ENCODE results near the gene TNFSF8. TPM values are rescaled to one million over a fixed set of nuclear protein-coding genes. Genes with fewer than 3 reads are reported as not detected.

Gene TNFSF8
- total RNA-seq, 1 experiment from 2014 or later, result 0.15 TPM

DNA sequence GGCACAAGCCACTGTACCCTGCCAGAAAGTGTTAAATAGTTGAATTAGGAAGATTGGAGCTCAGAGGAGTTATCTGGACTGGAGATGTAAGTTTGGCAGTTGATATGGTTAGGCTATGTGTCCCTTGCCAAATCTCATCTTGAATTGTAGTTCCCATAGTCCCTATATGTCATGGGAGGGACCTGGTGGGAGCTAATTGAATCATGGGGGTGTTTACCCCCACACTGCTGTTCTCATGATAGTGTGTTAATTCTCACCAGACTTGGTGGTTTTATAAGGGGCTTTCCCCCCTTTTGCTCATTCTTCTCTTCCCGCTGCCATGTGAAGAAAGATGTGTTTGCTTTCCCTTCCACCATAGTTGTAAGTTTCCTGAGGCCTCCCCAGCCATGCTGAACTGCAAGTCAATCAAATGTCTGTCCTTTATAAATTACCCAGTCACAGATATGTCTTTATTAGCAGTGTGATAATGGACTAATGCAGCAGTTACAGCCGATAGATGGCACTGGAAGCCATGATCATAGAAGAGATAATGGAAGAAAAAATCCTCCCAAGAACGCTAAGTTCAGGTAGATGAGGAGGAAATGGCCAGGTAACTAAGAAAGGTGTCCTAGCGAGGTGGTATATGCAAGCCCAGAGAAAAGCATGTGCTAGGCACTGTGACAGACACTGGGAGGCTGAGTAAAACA lies 51.4 kb downstream of the TNFSF8 start:
- TF ChIP-seq POLR2AphosphoS5 (IDR thresholded peaks at IDR 0.05; ENCODE audit: low read depth, low read length), result no peak
- TF ChIP-seq SIN3A (IDR thresholded peaks at IDR 0.05; ENCODE audit: borderline replicate concordance, insufficient read depth, low read depth, low read length), result no peak
- TF ChIP-seq REST (IDR thresholded peaks at IDR 0.05; ENCODE audit: insufficient read depth in 1 of 2, low read depth in 2 of 2, low read length in 1 of 2), result no peak
- TF ChIP-seq TCF7L2 (IDR thresholded peaks at IDR 0.05; ENCODE audit: low read depth, low read length), result no peak
- no peak for TF ChIP-seq CTCF (IDR thresholded peaks at IDR 0.05)
- no peaks in the 10 kb centered on the region for H3K4me1 ChIP-seq (ENCODE audit: control insufficient read depth, insufficient read depth, low read length)
- CTCF ChIA-PET, result no interaction called here
- in situ Hi-C loops (cut with HindIII; ENCODE audit: low pct_unique_long_range_greater_than_20kb, low sequenced_read_pairs), result no loop called here
- intact Hi-C loops (cut with micrococcal nuclease; ENCODE audit: unreplicated experiment), result no loop called here
- H3K27ac ChIP-seq (ENCODE audit: low read length), result no peak overlapping the region
- no peaks in the 10 kb centered on the region for H3K36me3 ChIP-seq (ENCODE audit: control insufficient read depth, insufficient read depth, low read length)
- POLR2A ChIA-PET, result no interaction called here
- BruUV-seq (replicated peaks), result no TSS peak
- H3K27me3 ChIP-seq (ENCODE audit: control insufficient read depth, insufficient read depth, low read length), result no peaks in the 10 kb centered on the region
- no peaks in the 10 kb centered on the region for H3K9me3 ChIP-seq (ENCODE audit: control insufficient read depth, insufficient read depth, low read depth, low read length)
- no peak for ATAC-seq
- no peak overlapping the region for H3K4me3 ChIP-seq (ENCODE audit: low read depth in 2 of 2, low read length in 2 of 2)
- DNase-seq (ENCODE audit: low read depth, low spot score), result no peak

- DNase-seq (ENCODE audit: low read depth, low spot score) (no peak), ATAC-seq (no peak)
- H3K4me3 ChIP-seq (ENCODE audit: low read depth in 2 of 2, low read length in 2 of 2), result no peak overlapping the region
- no peak for TF ChIP-seq REST (IDR thresholded peaks at IDR 0.05; ENCODE audit: insufficient read depth in 1 of 2, low read depth in 2 of 2, low read length in 1 of 2)
- no peak for TF ChIP-seq CTCF (IDR thresholded peaks at IDR 0.05)
- no peak for TF ChIP-seq POLR2AphosphoS5 (IDR thresholded peaks at IDR 0.05; ENCODE audit: low read depth, low read length)
- no peak for TF ChIP-seq TCF7L2 (IDR thresholded peaks at IDR 0.05; ENCODE audit: low read depth, low read length)
- TF ChIP-seq SIN3A (IDR thresholded peaks at IDR 0.05; ENCODE audit: borderline replicate concordance, insufficient read depth, low read depth, low read length), result no peak
- BruUV-seq (replicated peaks), result no TSS peak
- intact Hi-C loops (cut with micrococcal nuclease; ENCODE audit: unreplicated experiment), result no loop called here
- H3K9me3 ChIP-seq (ENCODE audit: control insufficient read depth, insufficient read depth, low read depth, low read length), result no peaks in the 10 kb centered on the region
- H3K4me1 ChIP-seq (ENCODE audit: control insufficient read depth, insufficient read depth, low read length), result no peaks in the 10 kb centered on the region
- no peaks in the 10 kb centered on the region for H3K27me3 ChIP-seq (ENCODE audit: control insufficient read depth, insufficient read depth, low read length)
- H3K27ac ChIP-seq (ENCODE audit: low read length), result no peak overlapping the region
- in situ Hi-C loops (cut with HindIII; ENCODE audit: low pct_unique_long_range_greater_than_20kb, low sequenced_read_pairs), result no loop called here
- CTCF ChIA-PET, result no interaction called here
- no peaks in the 10 kb centered on the region for H3K36me3 ChIP-seq (ENCODE audit: control insufficient read depth, insufficient read depth, low read length)
- POLR2A ChIA-PET, result interaction anchor here (0.7 kb wide), 1 partner anchor 144 kb away, joined by 3 read pairs; no protein-coding TSS in a partner anchor
Observed at GRCh38 chr9:114869845-114870244, 60.5 kb downstream of the TNFSF8 start.

Measured in Panc1 (cell line).